HCT116 (cell line): ENCODE data around the gene TMPRSS3. TPM values are rescaled to one million over a fixed set of nuclear protein-coding genes. Genes with fewer than 3 reads are reported as not detected.

Experiments
- ATAC-seq: fragments of 200-7000 bp; cut with Tn5 transposase; 2 replicates; pipeline ENCODE4 v1.9.1; 2020; ENCODE audit warnings: mild to moderate bottlenecking, moderate library complexity
- BruUV-seq: library from RNA; stranded (reverse); fragments of 400-500 nt; replicated peaks from 2 replicates; lab custom pipeline; 2021; lab: Mats Ljungman, UMichigan
- CTCF ChIA-PET: fragments of 300-600 bp; sonication (Branson Sonifier 250); formaldehyde crosslinking; loops from one replicate; lab custom pipeline; 2021; ENCODE audit warnings: antibody characterized with exemption; lab: Charles Lee
- POLR2A ChIA-PET: fragments of 300-600, 350-600 bp; sonication (Branson Sonifier 250); formaldehyde crosslinking; loops from one replicate; lab custom pipeline; 2021; ENCODE audit warnings: antibody characterized with exemption; lab: Charles Lee
- RAD21 ChIA-PET, 2 experiments: fragments of 300-600 bp; sonication (Branson Sonifier 250); formaldehyde crosslinking; loops; one replicate each; lab custom pipeline; 2023; ENCODE audit warnings: low total read pairs in 2 of 2; ENCODE audit not compliant: uncharacterized antibody in 2 of 2, unreplicated experiment in 2 of 2, low non-redundant PET in 1 of 2; lab: Charles Lee
- DNase-seq: peaks from one replicate; pipeline ENCODE4 v3.0.0-alpha.2; 2010; ENCODE audit warnings: low read depth, low spot score
- H2AFZ ChIP-seq: fragments of 200-600 bp; shearing (Covaris generic), sonication (generic); 2 replicates; pipeline ENCODE4 v1.6.1; 2017; ENCODE audit warnings: low read depth, mixed run types, mixed read lengths, antibody characterized with exemption, low read length; ENCODE audit not compliant: poor library complexity, severe bottlenecking
- H3K27ac ChIP-seq: 2 replicates; pipeline ENCODE4 v1.5.1; 2012; ENCODE audit warnings: low read depth, low read length
- H3K27me3 ChIP-seq: fragments of 200-600 bp; sonication (generic); 2 replicates; pipeline ENCODE4 v1.6.1; 2016; ENCODE audit warnings: mixed run types, low read length, mixed read lengths; ENCODE audit not compliant: insufficient read depth
- H3K36me3 ChIP-seq, 2 experiments: fragments of 200-500 bp in 1 of 2; fragments of 200-600 bp in 1 of 2; sonication (Bioruptor generic) in 1 of 2; sonication (generic) in 1 of 2; 2 replicates each; pipeline versions ENCODE4 v1.5.1 to v1.6.1; 2014 to 2016; ENCODE audit warnings: low read length in 2 of 2, inconsistent platforms in 1 of 2, mixed read lengths in 1 of 2, mixed run types in 1 of 2; ENCODE audit not compliant: insufficient read depth in 2 of 2, control insufficient read depth in 1 of 2
- H3K4me1 ChIP-seq, 2 experiments: fragments of 200-600 bp in 1 of 2; sonication (generic) in 1 of 2; 2 replicates each; pipeline versions ENCODE4 v1.5.1 to v1.6.1; 2012 to 2017; ENCODE audit warnings: low read length in 2 of 2, inconsistent platforms in 1 of 2, mild to moderate bottlenecking in 1 of 2, mixed read lengths in 1 of 2, mixed run types in 1 of 2, moderate library complexity in 1 of 2; ENCODE audit not compliant: insufficient read depth in 2 of 2, control insufficient read depth in 1 of 2
- H3K4me2 ChIP-seq: fragments of 200-600 bp; sonication (generic); 2 replicates; pipeline ENCODE4 v1.6.1; 2017; ENCODE audit warnings: mixed run types, low read length, mixed read lengths
- H3K4me3 ChIP-seq, 2 experiments: fragments of 200-600 bp in 1 of 2; sonication (generic) in 1 of 2; replicated peaks in 1 of 2; 2 replicates each; pipeline ENCODE4 v1.5.1; 2011 to 2016; ENCODE audit warnings: low read length in 2 of 2, control low read depth in 1 of 2, low read depth in 1 of 2, mild to moderate bottlenecking in 1 of 2, mixed read lengths in 1 of 2, mixed run types in 1 of 2
- H3K79me2 ChIP-seq: fragments of 200-600 bp; sonication (generic); 2 replicates; pipeline ENCODE4 v1.6.1; 2017; ENCODE audit warnings: mild to moderate bottlenecking, mixed run types, low read length, moderate library complexity, mixed read lengths; ENCODE audit not compliant: insufficient read depth
- H3K9ac ChIP-seq: fragments of 200-600 bp; sonication (generic); 2 replicates; pipeline ENCODE4 v1.6.1; 2016; ENCODE audit warnings: low read length, mixed read lengths
- H3K9me2 ChIP-seq: fragments of 200-600 bp; sonication (generic), shearing (Covaris generic); 2 replicates; pipeline ENCODE4 v1.6.1; 2017; ENCODE audit warnings: mixed run types, mild to moderate bottlenecking, moderate library complexity; ENCODE audit not compliant: insufficient read depth
- H3K9me3 ChIP-seq, 2 experiments: fragments of 200-500 bp in 1 of 2; fragments of 200-600 bp in 1 of 2; sonication (Bioruptor generic) in 1 of 2; sonication (generic) in 1 of 2; 2 replicates each; pipeline ENCODE4 v1.6.1; 2014 to 2017; ENCODE audit warnings: low read length in 2 of 2, mixed read lengths in 2 of 2, inconsistent platforms in 1 of 2, low read depth in 1 of 2, mild to moderate bottlenecking in 1 of 2, mixed run types in 1 of 2, moderate library complexity in 1 of 2; ENCODE audit not compliant: control insufficient read depth in 1 of 2, insufficient read depth in 1 of 2
- H4K20me1 ChIP-seq: fragments of 200-600 bp; sonication (generic), shearing (Covaris generic); 2 replicates; pipeline ENCODE4 v1.6.1; 2017; ENCODE audit warnings: mixed run types, mild to moderate bottlenecking, moderate library complexity; ENCODE audit not compliant: insufficient read depth
- CBX3 ChIP-seq: IDR thresholded peaks from 2 replicates; pipeline ENCODE4 v1.6.1; 2012; ENCODE audit warnings: low read depth
- CEBPB ChIP-seq: IDR thresholded peaks from 2 replicates; pipeline ENCODE4 v1.6.1; 2012; ENCODE audit warnings: low read depth
- ELF1 ChIP-seq: IDR thresholded peaks from 2 replicates; pipeline ENCODE4 v1.6.1; 2012; ENCODE audit warnings: low read depth, borderline replicate concordance
- EZH2 ChIP-seq: fragments of 200-600 bp; sonication (generic); IDR thresholded peaks from 2 replicates; pipeline ENCODE4 v1.6.1; 2017; ENCODE audit warnings: antibody characterized with exemption, mixed run types
- EZH2phosphoT487 ChIP-seq: fragments of 200-600 bp; IDR thresholded peaks from 2 replicates; pipeline ENCODE4 v1.6.1; 2018; ENCODE audit warnings: antibody characterized with exemption, borderline replicate concordance
- FOSL1 ChIP-seq: IDR thresholded peaks from 2 replicates; pipeline ENCODE4 v1.6.1; 2012; ENCODE audit warnings: low read depth
- JUND ChIP-seq: IDR thresholded peaks from 2 replicates; pipeline ENCODE4 v1.6.1; 2012
- POLR2A ChIP-seq: IDR thresholded peaks from 2 replicates; pipeline ENCODE4 v1.7.0; 2011; ENCODE audit warnings: borderline replicate concordance; ENCODE audit not compliant: insufficient read depth, insufficient read length; ENCODE audit errors: extremely low read depth
- POLR2AphosphoS5 ChIP-seq: IDR thresholded peaks from 2 replicates; pipeline ENCODE4 v1.6.1; 2011; ENCODE audit warnings: mild to moderate bottlenecking, low read depth, low read length, moderate library complexity
- RAD21 ChIP-seq: IDR thresholded peaks from 2 replicates; pipeline ENCODE4 v1.6.1; 2012; ENCODE audit warnings: low read depth, mild to moderate bottlenecking
- SRF ChIP-seq: IDR thresholded peaks from 2 replicates; pipeline ENCODE4 v1.6.1; 2012; ENCODE audit warnings: low read depth
- YY1 ChIP-seq: IDR thresholded peaks from 2 replicates; pipeline ENCODE4 v1.6.1; 2011; ENCODE audit warnings: low read length, low read depth, moderate library complexity, mild to moderate bottlenecking; ENCODE audit not compliant: insufficient replicate concordance; ENCODE audit errors: extremely low read depth
- ZFX ChIP-seq: fragments of 450-650 bp; IDR thresholded peaks from 2 replicates; pipeline ENCODE4 v1.6.1; 2017
- ZNF274 ChIP-seq: fragments of 200-500 bp; sonication (Bioruptor generic); IDR thresholded peaks from 2 replicates; pipeline ENCODE4 v1.6.1; 2014; ENCODE audit warnings: mild to moderate bottlenecking, low read depth, low read length, inconsistent platforms
- intact Hi-C: fragments of 100-400 bp; cut with micrococcal nuclease; formaldehyde crosslinking; loops from 2 replicates; pipeline ENCODE4 v1.10.0; 2022
- total RNA-seq: library from RNA; stranded (reverse); gene quantifications from one replicate; pipeline ENCODE4 v1.2.1, GENCODE V29; 2021; ENCODE audit not compliant: unreplicated experiment
- TF ChIP-seq, protein P1 (sequence below): IDR thresholded peaks from 2 replicates; pipeline ENCODE4 v1.6.1; 2012
- TF ChIP-seq, protein P2 (sequence below): IDR thresholded peaks from 2 replicates; pipeline ENCODE4 v1.6.1; 2012
- TF ChIP-seq, protein P3 (sequence below): IDR thresholded peaks from 2 replicates; pipeline ENCODE4 v1.6.1; 2012; ENCODE audit warnings: low read depth
- TF ChIP-seq, protein P4 (sequence below), 3 experiments: fragments of 200-600 bp in 1 of 3; sonication (generic) in 1 of 3; IDR thresholded peaks in 2 of 3; conservative IDR thresholded peaks in 1 of 3; 2 replicates each; pipeline ENCODE4 v1.5.1; 2012 to 2017; ENCODE audit warnings: low read depth in 2 of 3, low read length in 2 of 3, antibody characterized with exemption in 1 of 3, borderline replicate concordance in 1 of 3, control low read depth in 1 of 3, mild to moderate bottlenecking in 1 of 3, mixed read lengths in 1 of 3, mixed run types in 1 of 3, moderate library complexity in 1 of 3; ENCODE audit not compliant: insufficient read depth in 1 of 3

Gene TMPRSS3
- total RNA-seq, 1 experiment from 2014 or later = not detected

DNA sequence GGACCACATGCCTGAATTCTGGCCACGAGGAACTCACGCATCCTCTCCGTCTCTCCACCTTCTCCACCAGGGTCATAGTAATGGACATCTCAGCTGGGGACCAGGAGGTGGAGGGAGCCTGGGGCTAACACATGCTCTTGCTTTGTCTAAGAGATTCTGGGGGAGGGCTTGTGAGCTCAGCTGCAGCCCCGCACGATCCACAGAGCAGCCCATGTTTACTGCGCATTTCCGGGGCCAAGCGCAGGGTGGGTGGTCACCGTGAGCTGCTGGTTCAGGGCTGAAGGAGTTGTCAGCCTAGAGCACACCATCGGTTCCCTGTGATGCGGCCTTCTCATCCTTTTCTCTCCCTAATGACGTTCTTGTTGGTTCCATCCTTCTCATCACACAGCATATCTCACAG lies 37.6 kb downstream of the TMPRSS3 start:
- H4K20me1 ChIP-seq = no peaks in the 10 kb centered on the region
- no peak for DNase-seq
- RAD21 ChIA-PET = no interaction called here
- CTCF ChIA-PET = no interaction called here
- H3K79me2 ChIP-seq = no peaks in the 10 kb centered on the region
- no peaks in the 10 kb centered on the region for H3K36me3 ChIP-seq
- H3K9me2 ChIP-seq = no peaks in the 10 kb centered on the region
- H2AFZ ChIP-seq = no peak overlapping the region
- no peaks in the 10 kb centered on the region for H3K27me3 ChIP-seq
- H3K4me3 ChIP-seq = no peak overlapping the region
- no peaks in the 10 kb centered on the region for H3K4me1 ChIP-seq
- no peak overlapping the region for H3K9ac ChIP-seq
- intact Hi-C loops = no loop called here
- BruUV-seq = no TSS peak
- TF ChIP-seq SRF = no peak
- no peak for TF ChIP-seq CBX3
- TF ChIP-seq, all 23 proteins: peak for 0
- H3K4me2 ChIP-seq = no peak overlapping the region
- no peak for ATAC-seq
- H3K9me3 ChIP-seq = no peaks in the 10 kb centered on the region
- no peak overlapping the region for H3K27ac ChIP-seq
- POLR2A ChIA-PET = no interaction called here

DNA sequence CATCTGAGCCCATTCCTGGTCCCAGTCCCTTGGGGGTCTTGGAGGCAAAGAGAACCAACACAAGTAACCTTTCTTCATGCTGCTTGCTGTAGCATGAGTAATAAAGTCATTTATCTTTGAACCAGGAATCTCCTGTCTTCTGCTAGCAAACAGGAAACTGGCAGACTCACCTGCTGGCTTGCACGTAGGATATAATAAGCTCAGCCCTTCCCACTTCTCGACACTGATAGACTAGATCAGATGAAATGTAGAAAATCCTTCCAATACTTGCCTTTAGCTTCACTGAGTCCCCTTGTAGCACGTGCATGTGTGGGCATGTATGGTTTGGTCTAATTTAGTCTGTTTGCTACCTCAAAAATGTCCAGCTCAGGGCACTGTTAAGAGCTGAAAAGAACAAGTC lies 38.5 kb downstream of the TMPRSS3 start:
- H3K27me3 ChIP-seq = no peaks in the 10 kb centered on the region
- no peak overlapping the region for H2AFZ ChIP-seq
- no peaks in the 10 kb centered on the region for H3K4me1 ChIP-seq
- ATAC-seq = no peak
- no peaks in the 10 kb centered on the region for H3K9me2 ChIP-seq
- H3K9ac ChIP-seq = no peak overlapping the region
- no peak overlapping the region for H3K4me3 ChIP-seq
- H3K79me2 ChIP-seq = no peaks in the 10 kb centered on the region
- H4K20me1 ChIP-seq = no peaks in the 10 kb centered on the region
- H3K9me3 ChIP-seq = no peaks in the 10 kb centered on the region
- intact Hi-C loops = no loop called here
- H3K27ac ChIP-seq = no peak overlapping the region
- ChIA-PET POLR2A (no interaction called here), RAD21 (no interaction called here)
- H3K4me2 ChIP-seq = no peak overlapping the region
- no peaks in the 10 kb centered on the region for H3K36me3 ChIP-seq
- DNase-seq = no peak
- BruUV-seq = no TSS peak
- TF ChIP-seq EZH2 (no peak), FOSL1 (no peak), YY1 (no peak), ELF1 (no peak), JUND (no peak), POLR2AphosphoS5 (no peak), RAD21 (no peak), POLR2A (no peak), ZNF274 (no peak), ZFX (no peak), CEBPB (no peak), EZH2phosphoT487 (no peak)
- TF ChIP-seq, protein P1, sequence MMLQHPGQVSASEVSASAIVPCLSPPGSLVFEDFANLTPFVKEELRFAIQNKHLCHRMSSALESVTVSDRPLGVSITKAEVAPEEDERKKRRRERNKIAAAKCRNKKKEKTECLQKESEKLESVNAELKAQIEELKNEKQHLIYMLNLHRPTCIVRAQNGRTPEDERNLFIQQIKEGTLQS = no peak
- TF ChIP-seq, protein P2, sequence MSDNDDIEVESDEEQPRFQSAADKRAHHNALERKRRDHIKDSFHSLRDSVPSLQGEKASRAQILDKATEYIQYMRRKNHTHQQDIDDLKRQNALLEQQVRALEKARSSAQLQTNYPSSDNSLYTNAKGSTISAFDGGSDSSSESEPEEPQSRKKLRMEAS = no peak
- TF ChIP-seq, protein P3, sequence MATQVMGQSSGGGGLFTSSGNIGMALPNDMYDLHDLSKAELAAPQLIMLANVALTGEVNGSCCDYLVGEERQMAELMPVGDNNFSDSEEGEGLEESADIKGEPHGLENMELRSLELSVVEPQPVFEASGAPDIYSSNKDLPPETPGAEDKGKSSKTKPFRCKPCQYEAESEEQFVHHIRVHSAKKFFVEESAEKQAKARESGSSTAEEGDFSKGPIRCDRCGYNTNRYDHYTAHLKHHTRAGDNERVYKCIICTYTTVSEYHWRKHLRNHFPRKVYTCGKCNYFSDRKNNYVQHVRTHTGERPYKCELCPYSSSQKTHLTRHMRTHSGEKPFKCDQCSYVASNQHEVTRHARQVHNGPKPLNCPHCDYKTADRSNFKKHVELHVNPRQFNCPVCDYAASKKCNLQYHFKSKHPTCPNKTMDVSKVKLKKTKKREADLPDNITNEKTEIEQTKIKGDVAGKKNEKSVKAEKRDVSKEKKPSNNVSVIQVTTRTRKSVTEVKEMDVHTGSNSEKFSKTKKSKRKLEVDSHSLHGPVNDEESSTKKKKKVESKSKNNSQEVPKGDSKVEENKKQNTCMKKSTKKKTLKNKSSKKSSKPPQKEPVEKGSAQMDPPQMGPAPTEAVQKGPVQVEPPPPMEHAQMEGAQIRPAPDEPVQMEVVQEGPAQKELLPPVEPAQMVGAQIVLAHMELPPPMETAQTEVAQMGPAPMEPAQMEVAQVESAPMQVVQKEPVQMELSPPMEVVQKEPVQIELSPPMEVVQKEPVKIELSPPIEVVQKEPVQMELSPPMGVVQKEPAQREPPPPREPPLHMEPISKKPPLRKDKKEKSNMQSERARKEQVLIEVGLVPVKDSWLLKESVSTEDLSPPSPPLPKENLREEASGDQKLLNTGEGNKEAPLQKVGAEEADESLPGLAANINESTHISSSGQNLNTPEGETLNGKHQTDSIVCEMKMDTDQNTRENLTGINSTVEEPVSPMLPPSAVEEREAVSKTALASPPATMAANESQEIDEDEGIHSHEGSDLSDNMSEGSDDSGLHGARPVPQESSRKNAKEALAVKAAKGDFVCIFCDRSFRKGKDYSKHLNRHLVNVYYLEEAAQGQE = no peak
- TF ChIP-seq, protein P4, sequence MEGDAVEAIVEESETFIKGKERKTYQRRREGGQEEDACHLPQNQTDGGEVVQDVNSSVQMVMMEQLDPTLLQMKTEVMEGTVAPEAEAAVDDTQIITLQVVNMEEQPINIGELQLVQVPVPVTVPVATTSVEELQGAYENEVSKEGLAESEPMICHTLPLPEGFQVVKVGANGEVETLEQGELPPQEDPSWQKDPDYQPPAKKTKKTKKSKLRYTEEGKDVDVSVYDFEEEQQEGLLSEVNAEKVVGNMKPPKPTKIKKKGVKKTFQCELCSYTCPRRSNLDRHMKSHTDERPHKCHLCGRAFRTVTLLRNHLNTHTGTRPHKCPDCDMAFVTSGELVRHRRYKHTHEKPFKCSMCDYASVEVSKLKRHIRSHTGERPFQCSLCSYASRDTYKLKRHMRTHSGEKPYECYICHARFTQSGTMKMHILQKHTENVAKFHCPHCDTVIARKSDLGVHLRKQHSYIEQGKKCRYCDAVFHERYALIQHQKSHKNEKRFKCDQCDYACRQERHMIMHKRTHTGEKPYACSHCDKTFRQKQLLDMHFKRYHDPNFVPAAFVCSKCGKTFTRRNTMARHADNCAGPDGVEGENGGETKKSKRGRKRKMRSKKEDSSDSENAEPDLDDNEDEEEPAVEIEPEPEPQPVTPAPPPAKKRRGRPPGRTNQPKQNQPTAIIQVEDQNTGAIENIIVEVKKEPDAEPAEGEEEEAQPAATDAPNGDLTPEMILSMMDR (IDR thresholded peaks at IDR 0.05 in 2 of 3, conservative IDR thresholded peaks at IDR 0.05 in 1 of 3; ENCODE audit: borderline replicate concordance in 1 of 3, insufficient read depth in 1 of 3, low read depth in 2 of 3, low read length in 2 of 3) = no peak
- TF ChIP-seq, all 23 proteins: peak for 0
- CTCF ChIA-PET = no interaction called here
